HepG2 (cell line): Measurements from ENCODE around the gene IRF1.
"Not testable (repeated sequence)": the region's sequence is repeated elsewhere in the genome, so short reads cannot be mapped to it uniquely, and the experiment has no call there.

ENCODE experiments used
- FOXO1 ChIP-seq: sonication (generic); formaldehyde crosslinking; IDR thresholded peaks from 2 replicates; pipeline ENCODE4 v1.4.0; 2020; ENCODE audit warnings: missing genetic modification reagents
- JUND ChIP-seq: sonication (generic); formaldehyde crosslinking; IDR thresholded peaks from 2 replicates; pipeline ENCODE4 v1.8.0; 2022; ENCODE audit warnings: mild to moderate bottlenecking, missing genetic modification reagents
- POLR2AphosphoS5 ChIP-seq: IDR thresholded peaks from 2 replicates; pipeline ENCODE4 v1.6.1; 2012; ENCODE audit warnings: low read depth, low read length
- RAD21 ChIP-seq: fragments of 450-650 bp; formaldehyde crosslinking; IDR thresholded peaks from 2 replicates; pipeline ENCODE4 v1.5.0; 2020; ENCODE audit warnings: mild to moderate bottlenecking
- TF ChIP-seq, protein P1 (sequence below): IDR thresholded peaks from 2 replicates; pipeline ENCODE4 v1.6.1; 2012; ENCODE audit warnings: inconsistent platforms
- TF ChIP-seq, protein P2 (sequence below): sonication (generic); formaldehyde crosslinking; IDR thresholded peaks from 2 replicates; pipeline ENCODE4 v1.5.0; 2020; ENCODE audit warnings: mild to moderate bottlenecking, missing genetic modification reagents

DNA sequence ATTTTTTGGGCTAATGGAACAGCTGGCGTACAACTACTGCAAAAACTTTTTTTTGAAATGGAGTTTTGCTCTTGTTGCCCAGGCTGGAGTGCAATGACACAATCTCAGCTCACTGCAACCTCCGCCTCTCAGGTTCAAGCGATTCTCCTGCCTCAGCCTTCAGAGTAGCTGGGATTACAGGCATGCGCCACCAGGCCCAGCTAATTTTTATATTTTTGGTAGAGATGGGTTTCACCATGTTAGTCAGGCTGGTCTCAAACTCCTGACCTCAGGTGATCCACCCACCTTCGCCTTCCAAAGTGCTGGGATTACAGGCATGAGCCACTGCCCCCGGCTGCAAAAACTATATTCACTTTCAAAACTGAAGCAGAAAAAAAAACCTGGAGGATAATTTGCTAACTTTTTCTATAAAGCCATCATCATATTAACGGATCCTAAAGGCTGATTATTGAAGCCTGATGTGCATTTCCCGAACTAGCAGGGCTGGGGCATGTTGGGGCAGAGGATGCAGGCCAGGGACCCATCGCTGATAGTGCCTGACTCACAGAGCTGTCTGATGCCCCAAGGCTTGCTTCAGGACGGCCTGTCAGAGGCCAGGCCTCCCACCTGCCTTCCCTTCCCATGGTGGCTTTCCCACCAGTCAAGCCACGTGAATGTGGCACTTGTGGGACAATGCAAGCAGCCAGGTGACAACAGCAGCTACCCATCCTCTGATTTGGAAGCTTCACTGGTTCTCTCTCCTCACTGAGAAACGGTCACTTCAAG is 5.5 kb downstream of the IRF1 start:
- TF ChIP-seq RAD21 (CRISPR knock-in tag); POLR2AphosphoS5; JUND (CRISPR knock-in tag); FOXO1 (CRISPR knock-in tag): not testable (repeated sequence)
- TF ChIP-seq, protein P1, sequence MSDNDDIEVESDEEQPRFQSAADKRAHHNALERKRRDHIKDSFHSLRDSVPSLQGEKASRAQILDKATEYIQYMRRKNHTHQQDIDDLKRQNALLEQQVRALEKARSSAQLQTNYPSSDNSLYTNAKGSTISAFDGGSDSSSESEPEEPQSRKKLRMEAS, result not testable (repeated sequence)
- TF ChIP-seq, protein P2, sequence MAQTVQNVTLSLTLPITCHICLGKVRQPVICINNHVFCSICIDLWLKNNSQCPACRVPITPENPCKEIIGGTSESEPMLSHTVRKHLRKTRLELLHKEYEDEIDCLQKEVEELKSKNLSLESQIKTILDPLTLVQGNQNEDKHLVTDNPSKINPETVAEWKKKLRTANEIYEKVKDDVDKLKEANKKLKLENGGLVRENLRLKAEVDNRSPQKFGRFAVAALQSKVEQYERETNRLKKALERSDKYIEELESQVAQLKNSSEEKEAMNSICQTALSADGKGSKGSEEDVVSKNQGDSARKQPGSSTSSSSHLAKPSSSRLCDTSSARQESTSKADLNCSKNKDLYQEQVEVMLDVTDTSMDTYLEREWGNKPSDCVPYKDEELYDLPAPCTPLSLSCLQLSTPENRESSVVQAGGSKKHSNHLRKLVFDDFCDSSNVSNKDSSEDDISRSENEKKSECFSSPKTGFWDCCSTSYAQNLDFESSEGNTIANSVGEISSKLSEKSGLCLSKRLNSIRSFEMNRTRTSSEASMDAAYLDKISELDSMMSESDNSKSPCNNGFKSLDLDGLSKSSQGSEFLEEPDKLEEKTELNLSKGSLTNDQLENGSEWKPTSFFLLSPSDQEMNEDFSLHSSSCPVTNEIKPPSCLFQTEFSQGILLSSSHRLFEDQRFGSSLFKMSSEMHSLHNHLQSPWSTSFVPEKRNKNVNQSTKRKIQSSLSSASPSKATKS (CRISPR knock-in tag), result not testable (repeated sequence)
